BLaER1 (cell line): ENCODE data around the gene ST6GALNAC4.
"Not testable (repeated sequence)": the region's sequence is repeated elsewhere in the genome, so short reads cannot be mapped to it uniquely, and the experiment has no call there.

Experiments used
- H3K27ac ChIP-seq: shearing (Covaris generic); formaldehyde crosslinking; 2 replicates; pipeline ENCODE4 v1.8.1; 2022
- H3K27me3 ChIP-seq: shearing (Covaris generic); formaldehyde crosslinking; 2 replicates; pipeline ENCODE4 v1.8.1; 2022
- H3K36me3 ChIP-seq: shearing (Covaris generic); formaldehyde crosslinking; 2 replicates; pipeline ENCODE4 v1.8.1; 2022
- H3K4me1 ChIP-seq: shearing (Covaris generic); formaldehyde crosslinking; 2 replicates; pipeline ENCODE4 v1.8.1; 2022
- H3K4me2 ChIP-seq: shearing (Covaris generic); formaldehyde crosslinking; 2 replicates; pipeline ENCODE4 v1.8.1; 2022
- H3K4me3 ChIP-seq: shearing (Covaris generic); formaldehyde crosslinking; 2 replicates; pipeline ENCODE4 v1.8.1; 2022
- H3K9ac ChIP-seq: shearing (Covaris generic); formaldehyde crosslinking; 2 replicates; pipeline ENCODE4 v1.8.1; 2022
- H3K9me3 ChIP-seq: shearing (Covaris generic); formaldehyde crosslinking; 2 replicates; pipeline ENCODE4 v1.8.1; 2022
- H4K20me1 ChIP-seq: shearing (Covaris generic); formaldehyde crosslinking; 2 replicates; pipeline ENCODE4 v1.8.1; 2022
- Cebpa-rat ChIP-seq: shearing (Covaris generic); IDR thresholded peaks from 2 replicates; pipeline ENCODE4 v1.8.1; 2022

The ST6GALNAC4 gene

GRCh38 chr9:127875306-127875966, 41.4 kb downstream of the ST6GALNAC4 start:
- H3K9ac ChIP-seq: 0 out of 2 replicates have a peak overlapping the region, but pooled peaks have one; percentile 46
- H4K20me1 ChIP-seq: no peaks in the 10 kb centered on the region
- H3K27me3 ChIP-seq: peaks cover 23% of the 10 kb centered on the region
- H3K36me3 ChIP-seq: peaks cover 3% of the 10 kb centered on the region; the same call in 1 of the 2 replicates
- H3K4me3 ChIP-seq: no peak overlapping the region
- H3K4me2 ChIP-seq: peak overlapping the region; percentile 78
- H3K9me3 ChIP-seq: no peaks in the 10 kb centered on the region
- no peak for TF ChIP-seq Cebpa-rat
- H3K27ac ChIP-seq: peak overlapping the region; percentile 64; the same call in 1 of the 2 replicates
- peaks cover 88% of the 10 kb centered on the region for H3K4me1 ChIP-seq

- peak overlapping the region; percentile 46 for H3K9ac ChIP-seq
- H3K36me3 ChIP-seq: peaks cover 3% of the 10 kb centered on the region; the same call in 1 of the 2 replicates
- H3K4me1 ChIP-seq: peaks cover 88% of the 10 kb centered on the region
- H3K27ac ChIP-seq: peak overlapping the region; percentile 64
- TF ChIP-seq Cebpa-rat: no peak
- peak overlapping the region; percentile 78 for H3K4me2 ChIP-seq
- no peaks in the 10 kb centered on the region for H3K9me3 ChIP-seq
- H3K4me3 ChIP-seq: no peak overlapping the region
- peaks cover 23% of the 10 kb centered on the region for H3K27me3 ChIP-seq
- no peaks in the 10 kb centered on the region for H4K20me1 ChIP-seq
Measured at GRCh38 chr9:127874301-127875221, 42.3 kb downstream of the ST6GALNAC4 start.

DNA sequence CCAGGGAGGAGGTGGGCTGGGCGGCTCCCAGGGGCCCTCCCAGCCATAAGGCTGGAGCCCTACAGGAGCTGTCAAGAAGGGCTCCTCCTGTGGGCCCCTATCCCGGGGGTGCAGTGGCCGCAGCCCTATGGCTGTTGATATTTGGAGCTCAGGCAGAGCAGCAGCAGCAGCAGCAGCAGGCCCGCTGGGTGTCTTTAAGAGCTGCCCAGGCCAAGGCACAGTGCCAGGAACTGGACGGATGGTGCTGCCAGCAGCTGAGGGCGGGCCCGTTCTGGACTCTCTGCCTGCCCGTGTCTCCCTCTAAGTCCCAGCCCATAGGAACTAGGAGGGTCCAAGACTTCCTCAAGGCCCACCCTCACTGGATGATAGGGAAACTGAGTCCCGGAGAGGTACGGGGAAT, 43.0 kb downstream of the ST6GALNAC4 start:
- H3K4me1 ChIP-seq: peaks cover 88% of the 10 kb centered on the region
- TF ChIP-seq Cebpa-rat: no peak
- no peak overlapping the region for H3K4me3 ChIP-seq
- H3K36me3 ChIP-seq: peaks cover 3% of the 10 kb centered on the region; the same call in 1 of the 2 replicates
- no peaks in the 10 kb centered on the region for H4K20me1 ChIP-seq
- H3K4me2 ChIP-seq: peak overlapping the region; percentile 78
- peak overlapping the region; percentile 64 for H3K27ac ChIP-seq
- H3K27me3 ChIP-seq: peaks cover 23% of the 10 kb centered on the region
- H3K9ac ChIP-seq: peak overlapping the region; percentile 46; the same call in 1 of the 2 replicates
- no peaks in the 10 kb centered on the region for H3K9me3 ChIP-seq

DNA sequence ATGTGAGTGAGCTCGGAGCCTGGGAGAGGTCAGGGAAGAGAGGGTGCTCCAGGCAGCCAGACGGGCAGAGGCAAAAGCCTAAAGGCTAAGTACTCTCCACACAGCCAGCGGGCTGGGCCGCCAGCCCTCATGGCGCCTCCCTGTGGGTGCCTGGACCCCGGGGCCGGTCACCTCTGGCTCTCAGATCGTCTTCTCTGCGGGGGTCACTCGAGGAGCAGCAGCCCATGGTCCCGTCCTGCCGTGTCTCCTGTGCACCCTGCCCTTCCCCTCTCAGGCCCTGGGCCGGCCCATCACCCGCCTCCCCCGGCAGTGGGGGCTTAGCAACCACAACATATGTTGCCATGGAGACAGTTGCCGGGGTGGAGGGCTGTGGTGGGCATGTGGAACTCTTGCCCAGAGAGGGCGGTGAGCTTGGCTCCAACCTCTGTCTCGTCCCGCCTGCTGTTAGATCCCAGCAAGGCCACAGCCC, 43.6 kb downstream of the ST6GALNAC4 start:
- Histone ChIP-seq H3K36me3 (peaks cover 3% of the 10 kb centered on the region; the same call in 1 of the 2 replicates), H3K4me1 (peaks cover 88% of the 10 kb centered on the region), H3K27me3 (peaks cover 17% of the 10 kb centered on the region), H3K4me2 (peak overlapping the region; percentile 78), H3K27ac (peak overlapping the region; percentile 64), H3K9ac (peak overlapping the region; percentile 51), H3K9me3 (no peaks in the 10 kb centered on the region), H4K20me1 (no peaks in the 10 kb centered on the region), H3K4me3 (no peak overlapping the region)
- TF ChIP-seq Cebpa-rat: no peak

DNA sequence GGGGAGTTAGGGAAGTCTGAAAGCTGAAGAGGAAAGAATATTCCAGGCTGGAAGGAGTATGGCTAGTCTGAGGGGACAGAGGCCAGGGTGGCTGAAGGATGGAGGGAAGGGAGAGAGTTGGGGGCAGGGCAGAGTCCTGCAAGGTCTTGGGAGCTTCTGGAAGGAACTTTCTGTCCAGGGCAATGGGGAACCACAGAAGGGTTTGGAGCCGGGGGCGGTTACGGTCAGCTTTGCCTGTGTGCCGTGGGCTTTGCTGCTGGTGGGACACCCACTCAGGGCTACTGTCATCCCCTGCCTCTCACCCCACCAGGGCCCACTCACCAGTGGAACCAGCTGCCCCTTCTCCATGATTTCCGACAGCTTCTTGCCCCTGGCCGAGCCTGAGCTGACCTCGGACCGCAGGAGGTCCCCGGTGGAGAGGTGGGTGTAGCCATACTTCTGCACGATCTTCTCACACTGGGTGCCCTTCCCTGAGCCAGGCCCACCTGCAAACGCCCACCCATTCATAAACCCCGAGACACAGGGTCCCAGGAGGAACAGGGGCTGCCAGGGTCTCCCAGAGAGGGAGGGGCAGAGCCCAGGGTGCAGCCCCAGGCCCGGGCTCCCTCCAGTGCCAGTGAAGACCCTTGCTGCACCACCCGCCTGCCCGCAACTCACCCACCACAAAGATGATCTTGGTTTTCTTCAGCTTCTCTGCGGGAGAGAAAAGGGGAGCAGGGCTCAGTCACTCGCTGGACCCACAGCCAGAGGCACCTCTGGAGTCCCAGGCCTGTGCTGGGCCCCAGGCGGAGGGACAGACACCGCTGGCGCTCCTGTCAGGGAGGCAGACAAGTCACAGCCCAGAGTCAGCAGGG, 44.2 kb downstream of the ST6GALNAC4 start:
- H4K20me1 ChIP-seq: no peaks in the 10 kb centered on the region
- H3K36me3 ChIP-seq: peaks cover 8% of the 10 kb centered on the region; the same call in 1 of the 2 replicates
- TF ChIP-seq Cebpa-rat: no peak
- H3K4me3 ChIP-seq: no peak overlapping the region
- peak overlapping the region; percentile 78 for H3K4me2 ChIP-seq
- H3K4me1 ChIP-seq: peaks cover 88% of the 10 kb centered on the region
- no peaks in the 10 kb centered on the region for H3K9me3 ChIP-seq
- H3K27me3 ChIP-seq: peaks cover 10% of the 10 kb centered on the region
- H3K9ac ChIP-seq: peak overlapping the region; percentile 51
- peak overlapping the region; percentile 64 for H3K27ac ChIP-seq

- H4K20me1 ChIP-seq: no peaks in the 10 kb centered on the region
- no peaks in the 10 kb centered on the region for H3K9me3 ChIP-seq
- no peak for TF ChIP-seq Cebpa-rat
- no peak overlapping the region for H3K9ac ChIP-seq
- peaks cover 89% of the 10 kb centered on the region for H3K4me1 ChIP-seq
- H3K36me3 ChIP-seq: peaks cover 8% of the 10 kb centered on the region; the same call in 1 of the 2 replicates
- H3K4me2 ChIP-seq: no peak overlapping the region
- no peak overlapping the region for H3K4me3 ChIP-seq
- peaks cover under 1% of the 10 kb centered on the region; the same call in 1 of the 2 replicates for H3K27me3 ChIP-seq
- no peak overlapping the region for H3K27ac ChIP-seq
Measured at GRCh38 chr9:127871531-127871930, 45.3 kb downstream of the ST6GALNAC4 start.

GRCh38 chr9:127870887-127871286, 46.0 kb downstream of the ST6GALNAC4 start:
- H3K36me3 ChIP-seq: peaks cover 8% of the 10 kb centered on the region; the same call in 1 of the 2 replicates
- H3K9me3 ChIP-seq: no peaks in the 10 kb centered on the region
- H3K4me3 ChIP-seq: no peak overlapping the region
- H4K20me1 ChIP-seq: no peaks in the 10 kb centered on the region
- H3K27ac ChIP-seq: no peak overlapping the region
- H3K4me1 ChIP-seq: peaks cover 89% of the 10 kb centered on the region
- H3K4me2 ChIP-seq: 0 out of 2 replicates have a peak overlapping the region, but pooled peaks have one; percentile 92
- TF ChIP-seq Cebpa-rat: no peak
- no peak overlapping the region for H3K9ac ChIP-seq
- no peaks in the 10 kb centered on the region for H3K27me3 ChIP-seq

- H3K4me1 ChIP-seq: peaks cover 89% of the 10 kb centered on the region
- H3K9ac ChIP-seq, H3K27ac ChIP-seq, H3K9me3 ChIP-seq, H3K27me3 ChIP-seq, H3K4me3 ChIP-seq, H4K20me1 ChIP-seq, H3K36me3 ChIP-seq: not testable (repeated sequence)
- peak overlapping the region; percentile 92 for H3K4me2 ChIP-seq
Measured at GRCh38 chr9:127870153-127870491, 46.7 kb downstream of the ST6GALNAC4 start.
